Transverse colon (tissue), 4 donors: ENCODE measurements around the gene LARGE1.

Source experiments
- CTCF ChIP-seq, 5 experiments: fragments of 200-600 bp in 3 of 5; fragments of 450-650 bp in 2 of 5; sonication (generic) in 3 of 5; IDR thresholded peaks; 1 replicate in 2 of 5; 2 replicates in 3 of 5; pipeline ENCODE4 v1.5.1; 2016 to 2017; ENCODE audit warnings: antibody characterized with exemption in 5 of 5, inconsistent platforms in 3 of 5, mild to moderate bottlenecking in 2 of 5, moderate library complexity in 1 of 5
- POLR2A ChIP-seq: fragments of 450-650 bp; IDR thresholded peaks from one replicate; pipeline ENCODE4 v1.6.1; 2016; ENCODE audit warnings: antibody characterized with exemption, mild to moderate bottlenecking, moderate library complexity
- POLR2AphosphoS5 ChIP-seq, 3 donors: sonication (generic); formaldehyde crosslinking; IDR thresholded peaks; one replicate each; pipeline ENCODE4 v1.6.1; 2016; ENCODE audit warnings: antibody characterized with exemption in 3 of 3

DNA sequence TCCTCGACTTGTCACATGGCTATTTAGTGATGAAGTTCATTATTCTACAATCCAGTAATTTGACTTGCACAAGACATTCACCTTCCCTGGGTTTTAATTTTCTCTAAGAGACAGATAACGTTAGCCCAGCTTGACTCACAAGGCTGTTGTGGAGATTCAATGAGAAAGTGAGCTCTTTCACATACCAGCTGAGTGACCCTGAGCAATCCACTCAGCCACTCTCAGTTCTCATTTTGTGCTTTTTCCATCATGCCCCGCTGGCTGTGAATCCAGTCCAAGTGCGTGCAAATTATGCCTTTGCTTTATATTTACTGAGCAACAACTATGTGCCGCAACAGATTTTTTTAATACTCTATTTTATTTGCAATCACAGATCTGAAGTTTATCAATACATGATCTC lies 176.5 kb downstream of the LARGE1 start:
- TF ChIP-seq CTCF (IDR thresholded peaks at IDR 0.05) (no peak), POLR2AphosphoS5 (IDR thresholded peaks at IDR 0.05) (no peak), POLR2A (no peak)
